Trophoblast cell (in vitro differentiated cells and primary cell): ENCODE results near the gene AOC2.
"Not testable (repeated sequence)": the region's sequence is repeated elsewhere in the genome, so short reads cannot be mapped to it uniquely, and the experiment has no call there.

Experiments used
- DNase-seq, 2 donors: peaks; one replicate each; pipeline ENCODE4 v3.0.0-alpha.2; 2016
- H2AFZ ChIP-seq: 2 replicates; pipeline ENCODE4 v1.6.1; 2013; ENCODE audit warnings: low read length, moderate library complexity, mild to moderate bottlenecking; ENCODE audit not compliant: insufficient read depth, poor library complexity
- H2AK5ac ChIP-seq: 2 replicates; pipeline ENCODE4 v1.6.1; 2013; ENCODE audit warnings: mild to moderate bottlenecking, low read length
- H2BK120ac ChIP-seq: 2 replicates; pipeline ENCODE4 v1.6.1; 2013; ENCODE audit warnings: low read length, mild to moderate bottlenecking, moderate library complexity; ENCODE audit not compliant: insufficient read depth, poor library complexity
- H2BK12ac ChIP-seq: 2 replicates; pipeline ENCODE4 v1.6.1; 2013; ENCODE audit warnings: mild to moderate bottlenecking, low read length, moderate library complexity
- H2BK5ac ChIP-seq: 2 replicates; pipeline ENCODE4 v1.6.1; 2013; ENCODE audit warnings: low read length, low read depth, moderate library complexity, mild to moderate bottlenecking; ENCODE audit not compliant: poor library complexity
- H3K14ac ChIP-seq: 2 replicates; pipeline ENCODE4 v1.6.1; 2013; ENCODE audit warnings: mild to moderate bottlenecking, low read length
- H3K18ac ChIP-seq: 2 replicates; pipeline ENCODE4 v1.6.1; 2013; ENCODE audit warnings: mild to moderate bottlenecking, low read length
- H3K23ac ChIP-seq: 2 replicates; pipeline ENCODE4 v1.6.1; 2013; ENCODE audit warnings: low read length
- H3K27ac ChIP-seq: 2 replicates; pipeline ENCODE4 v1.5.1; 2013; ENCODE audit warnings: low read depth, mild to moderate bottlenecking, inconsistent platforms, low read length, moderate library complexity
- H3K27me3 ChIP-seq: 2 replicates; pipeline ENCODE4 v1.6.1; 2013; ENCODE audit warnings: inconsistent platforms, mild to moderate bottlenecking, low read length, moderate library complexity; ENCODE audit not compliant: insufficient read depth
- H3K36me3 ChIP-seq, 2 experiments: 1 replicate in 1 of 2; 2 replicates in 1 of 2; pipeline ENCODE4 v1.6.1; 2013; ENCODE audit warnings: low read length in 2 of 2, mild to moderate bottlenecking in 2 of 2, moderate library complexity in 1 of 2; ENCODE audit not compliant: insufficient read depth in 2 of 2, control insufficient read depth in 1 of 2
- H3K4ac ChIP-seq: 2 replicates; pipeline ENCODE4 v1.6.1; 2013; ENCODE audit warnings: low read depth, mild to moderate bottlenecking, low read length, moderate library complexity
- H3K4me1 ChIP-seq, 2 experiments: 1 replicate in 1 of 2; 2 replicates in 1 of 2; pipeline ENCODE4 v1.6.1; 2013; ENCODE audit warnings: low read length in 2 of 2, mild to moderate bottlenecking in 2 of 2, moderate library complexity in 1 of 2; ENCODE audit not compliant: insufficient read depth in 2 of 2, control insufficient read depth in 1 of 2
- H3K4me2 ChIP-seq: 2 replicates; pipeline ENCODE4 v1.6.1; 2013; ENCODE audit warnings: inconsistent platforms, mild to moderate bottlenecking, low read length, moderate library complexity
- H3K4me3 ChIP-seq: 2 replicates; pipeline ENCODE4 v1.5.1; 2013; ENCODE audit warnings: mild to moderate bottlenecking, low read depth, low read length, inconsistent platforms
- H3K79me1 ChIP-seq: one replicate; pipeline ENCODE4 v1.6.1; 2013; ENCODE audit warnings: low read length
- H3K79me2 ChIP-seq: 2 replicates; pipeline ENCODE4 v1.6.1; 2013; ENCODE audit warnings: low read length, mild to moderate bottlenecking; ENCODE audit not compliant: control insufficient read depth, insufficient read depth, poor library complexity
- H3K9ac ChIP-seq: 2 replicates; pipeline ENCODE4 v1.6.1; 2013; ENCODE audit warnings: mild to moderate bottlenecking, low read length
- H3K9me3 ChIP-seq: 2 replicates; pipeline ENCODE4 v1.6.1; 2013; ENCODE audit warnings: low read depth, mild to moderate bottlenecking, control low read depth, inconsistent platforms, low read length; ENCODE audit not compliant: insufficient read depth
- H4K12ac ChIP-seq: 2 replicates; pipeline ENCODE4 v1.6.1; 2013; ENCODE audit warnings: low read depth, mild to moderate bottlenecking, low read length, moderate library complexity
- H4K8ac ChIP-seq: 2 replicates; pipeline ENCODE4 v1.6.1; 2013; ENCODE audit warnings: low read depth, mild to moderate bottlenecking, low read length, moderate library complexity
- H4K91ac ChIP-seq: one replicate; pipeline ENCODE4 v1.6.1; 2013; ENCODE audit warnings: low read depth, mild to moderate bottlenecking, low read length, moderate library complexity
- WGBS: extraction: QIAGEN DNeasy Blood & Tissue Kit; methylation state at CpG from one replicate; pipeline ENCODE4 v1.1.7; 2013; ENCODE audit warnings: missing lambda C conversion rate; ENCODE audit not compliant: insufficient read length, insufficient coverage; ENCODE audit errors: extremely low coverage; 5-methylcytosine and 5-hydroxymethylcytosine counted together

The AOC2 gene

GRCh38 chr17:42856516-42856915 lies 12.1 kb downstream of the AOC2 start:
- not testable (repeated sequence) for H4K12ac ChIP-seq, H2AFZ ChIP-seq, H3K4me1 ChIP-seq, H3K79me1 ChIP-seq, H4K91ac ChIP-seq, H3K23ac ChIP-seq, H3K4me2 ChIP-seq, H3K27me3 ChIP-seq, H3K79me2 ChIP-seq, H3K4ac ChIP-seq, H2AK5ac ChIP-seq, DNase-seq, H2BK12ac ChIP-seq, H2BK120ac ChIP-seq, H3K9me3 ChIP-seq, H3K4me3 ChIP-seq, H3K14ac ChIP-seq, H2BK5ac ChIP-seq, H3K36me3 ChIP-seq, H3K9ac ChIP-seq, H3K18ac ChIP-seq, H4K8ac ChIP-seq, H3K27ac ChIP-seq
- WGBS, result no CpG with 5 or more reads among the region's 8 CpGs

GRCh38 chr17:42857389-42857788 lies 13.0 kb downstream of the AOC2 start:
- H2BK5ac ChIP-seq, result no peak overlapping the region
- H2AK5ac ChIP-seq, result no peak overlapping the region
- H3K4me1 ChIP-seq, result no peaks in the 10 kb centered on the region
- H3K4me3 ChIP-seq, result no peak overlapping the region
- no peaks in the 10 kb centered on the region for H3K79me2 ChIP-seq
- no peaks in the 10 kb centered on the region for H3K36me3 ChIP-seq
- no peaks in the 10 kb centered on the region for H3K9me3 ChIP-seq
- DNase-seq, result no peak
- no peak overlapping the region for H3K18ac ChIP-seq
- H2BK120ac ChIP-seq, result no peak overlapping the region
- H3K4ac ChIP-seq, result no peak overlapping the region
- H3K23ac ChIP-seq, result no peak overlapping the region
- no peak overlapping the region for H2BK12ac ChIP-seq
- H3K9ac ChIP-seq, result no peak overlapping the region
- H3K79me1 ChIP-seq, result no peaks in the 10 kb centered on the region
- H3K4me2 ChIP-seq, result no peak overlapping the region
- no peak overlapping the region for H4K8ac ChIP-seq
- no peaks in the 10 kb centered on the region for H3K27me3 ChIP-seq
- no CpG with 5 or more reads among the region's 1 CpG for WGBS
- no peak overlapping the region for H4K91ac ChIP-seq
- H3K14ac ChIP-seq, result no peak overlapping the region
- H4K12ac ChIP-seq, result no peak overlapping the region
- no peak overlapping the region for H3K27ac ChIP-seq
- no peak overlapping the region for H2AFZ ChIP-seq

GRCh38 chr17:42865638-42866094 lies 21.3 kb downstream of the AOC2 start:
- no peak overlapping the region for H4K8ac ChIP-seq

GRCh38 chr17:42866216-42866615 lies 21.8 kb downstream of the AOC2 start:
- WGBS, result no CpG with 5 or more reads among the region's 4 CpGs
- H3K4me1 ChIP-seq, result no peaks in the 10 kb centered on the region

More at GRCh38 chr17:42865638-42866094, 21.3 kb downstream of the AOC2 start:
- no peaks in the 10 kb centered on the region for H3K79me1 ChIP-seq
- H3K4me3 ChIP-seq, result no peak overlapping the region
- WGBS, result no CpG with 5 or more reads among the region's 7 CpGs
- no peak overlapping the region for H4K12ac ChIP-seq
- H3K79me2 ChIP-seq, result no peaks in the 10 kb centered on the region
- no peak for DNase-seq
- H3K9ac ChIP-seq, result no peak overlapping the region
- no peak overlapping the region for H3K4ac ChIP-seq
- H2BK12ac ChIP-seq, result no peak overlapping the region
- H2BK5ac ChIP-seq, result no peak overlapping the region
- no peak overlapping the region for H2AFZ ChIP-seq
- no peaks in the 10 kb centered on the region for H3K27me3 ChIP-seq
- H3K9me3 ChIP-seq, result peaks cover 2% of the 10 kb centered on the region
- H3K23ac ChIP-seq, result no peak overlapping the region
- H4K91ac ChIP-seq, result no peak overlapping the region
- no peak overlapping the region for H3K18ac ChIP-seq
- H3K4me2 ChIP-seq, result no peak overlapping the region
- no peaks in the 10 kb centered on the region for H3K36me3 ChIP-seq
- no peak overlapping the region for H3K27ac ChIP-seq
- no peaks in the 10 kb centered on the region for H3K4me1 ChIP-seq
- H3K14ac ChIP-seq, result no peak overlapping the region
- H2AK5ac ChIP-seq, result no peak overlapping the region
- no peak overlapping the region for H2BK120ac ChIP-seq

More at GRCh38 chr17:42866216-42866615, 21.8 kb downstream of the AOC2 start:
- H3K27ac ChIP-seq, result no peak overlapping the region
- H2AK5ac ChIP-seq, result no peak overlapping the region
- H3K4me2 ChIP-seq, result no peak overlapping the region
- no peak overlapping the region for H2BK120ac ChIP-seq
- no peak overlapping the region for H3K4me3 ChIP-seq
- no peak overlapping the region for H4K91ac ChIP-seq
- H3K36me3 ChIP-seq, result no peaks in the 10 kb centered on the region
- no peak overlapping the region for H4K12ac ChIP-seq
- H2BK12ac ChIP-seq, result no peak overlapping the region
- no peak for DNase-seq
- H3K23ac ChIP-seq, result no peak overlapping the region
- H3K4ac ChIP-seq, result no peak overlapping the region
- H3K27me3 ChIP-seq, result no peaks in the 10 kb centered on the region
- peaks cover 2% of the 10 kb centered on the region for H3K9me3 ChIP-seq
- no peaks in the 10 kb centered on the region for H3K79me2 ChIP-seq
- no peak overlapping the region for H2AFZ ChIP-seq
- H3K18ac ChIP-seq, result no peak overlapping the region
- H4K8ac ChIP-seq, result no peak overlapping the region
- H3K9ac ChIP-seq, result no peak overlapping the region
- H3K14ac ChIP-seq, result no peak overlapping the region
- no peak overlapping the region for H2BK5ac ChIP-seq
- no peaks in the 10 kb centered on the region for H3K79me1 ChIP-seq
